GF-D8 (cell line): ENCODE measurements around the gene HCST.

Experiments used
- DNase-seq: peaks from one replicate; lab custom pipeline; 2025; lab: John Stamatoyannopoulos, UW

The HCST gene

GRCh38 chr19:35937345-35938281 is 35.3 kb downstream of the HCST start:
- DNase-seq: no peak

GRCh38 chr19:35938282-35939224 is 36.2 kb downstream of the HCST start:
- DNase-seq: no peak

- no peak for DNase-seq
These were observed 37.2 kb downstream of the HCST start for GRCh38 chr19:35939307-35940077.

GRCh38 chr19:35940078-35940775 is 37.9 kb downstream of the HCST start:
- DNase-seq: no peak

GRCh38 chr19:35940839-35941238 is 38.5 kb downstream of the HCST start:
- no peak for DNase-seq

GRCh38 chr19:35942235-35942634 is 39.9 kb downstream of the HCST start:
- no peak for DNase-seq

GRCh38 chr19:35943321-35944301 is 41.3 kb downstream of the HCST start:
- DNase-seq: no peak

- DNase-seq: no peak
These were observed 42.2 kb downstream of the HCST start for GRCh38 chr19:35944556-35944955.

GRCh38 chr19:35945121-35945790 is 42.9 kb downstream of the HCST start:
- no peak for DNase-seq

- no peak for DNase-seq
These were observed 43.9 kb downstream of the HCST start for GRCh38 chr19:35946203-35946602.

GRCh38 chr19:35949131-35949530 is 46.8 kb downstream of the HCST start:
- DNase-seq: no peak
